ENCODE results near the gene PDE4B.

GRCh38 chr1:65773391-65774123, 19.1 kb upstream of the PDE4B start:
- no peak for TF ChIP-seq CTCF (IDR thresholded peaks at IDR 0.05)
- TF ChIP-seq POLR2A (IDR thresholded peaks at IDR 0.05): no peak
